Panc1 (cell line): ENCODE measurements around the gene VSTM1. TPM values are rescaled to one million over a fixed set of nuclear protein-coding genes. Genes with fewer than 3 reads are reported as not detected.

ENCODE experiments used
- ATAC-seq: fragments of 200-7000 bp; cut with Tn5 transposase; 2 replicates; pipeline ENCODE4 v1.9.1; 2020; ENCODE audit warnings: mild to moderate bottlenecking, moderate library complexity
- BruUV-seq: library from RNA; stranded (reverse); fragments of 400-500 nt; replicated peaks from 2 replicates; lab custom pipeline; 2021; lab: Mats Ljungman, UMichigan
- CTCF ChIA-PET: fragments of 300-600 bp; sonication (Branson Sonifier 250); formaldehyde crosslinking; loops from one replicate; lab custom pipeline; 2022; ENCODE audit warnings: antibody characterized with exemption; lab: Charles Lee
- POLR2A ChIA-PET: fragments of 300-600 bp; sonication (Branson Sonifier 250); formaldehyde crosslinking; loops from one replicate; lab custom pipeline; 2022; ENCODE audit warnings: antibody characterized with exemption; lab: Charles Lee
- DNase-seq: peaks from one replicate; pipeline ENCODE4 v3.0.0-alpha.2; 2010; ENCODE audit warnings: low read depth, low spot score
- H3K27ac ChIP-seq: 2 replicates; pipeline ENCODE4 v1.5.1; 2011; ENCODE audit warnings: mild to moderate bottlenecking, low read length, inconsistent platforms
- H3K27me3 ChIP-seq: fragments of 200-500 bp; sonication (Bioruptor generic); 2 replicates; pipeline ENCODE4 v1.6.0; 2014; ENCODE audit warnings: low read length, inconsistent platforms; ENCODE audit not compliant: control insufficient read depth, insufficient read depth
- H3K36me3 ChIP-seq: fragments of 200-500 bp; sonication (Bioruptor generic); 2 replicates; pipeline ENCODE4 v1.5.1; 2014; ENCODE audit warnings: inconsistent platforms, mild to moderate bottlenecking, low read length, moderate library complexity; ENCODE audit not compliant: control insufficient read depth, insufficient read depth
- H3K4me1 ChIP-seq: 2 replicates; pipeline ENCODE4 v1.5.1; 2011; ENCODE audit warnings: inconsistent platforms, mild to moderate bottlenecking, low read length, moderate library complexity; ENCODE audit not compliant: control insufficient read depth, insufficient read depth
- H3K4me3 ChIP-seq, 2 experiments: 2 replicates each; pipeline ENCODE4 v1.5.1; 2011 to 2012; ENCODE audit warnings: low read depth in 2 of 2, low read length in 2 of 2, mild to moderate bottlenecking in 2 of 2, inconsistent platforms in 1 of 2, moderate library complexity in 1 of 2
- H3K9me3 ChIP-seq: fragments of 200-500 bp; sonication (Bioruptor generic); 2 replicates; pipeline ENCODE4 v1.5.1; 2014; ENCODE audit warnings: low read depth, mild to moderate bottlenecking, inconsistent platforms, low read length, moderate library complexity; ENCODE audit not compliant: control insufficient read depth, insufficient read depth
- POLR2AphosphoS5 ChIP-seq: IDR thresholded peaks from 2 replicates; pipeline ENCODE4 v1.6.1; 2012; ENCODE audit warnings: mild to moderate bottlenecking, low read depth, low read length, moderate library complexity
- SIN3A ChIP-seq: IDR thresholded peaks from 2 replicates; pipeline ENCODE4 v1.6.1; 2012; ENCODE audit warnings: low read depth, mild to moderate bottlenecking, low read length, moderate library complexity, borderline replicate concordance; ENCODE audit not compliant: insufficient read depth
- TCF7L2 ChIP-seq: IDR thresholded peaks from 2 replicates; pipeline ENCODE4 v1.6.1; 2011; ENCODE audit warnings: mild to moderate bottlenecking, low read depth, low read length, inconsistent platforms
- in situ Hi-C: cut with HindIII; loops from 2 replicates; pipeline ENCODE4 v1.10.0; 2016; ENCODE audit warnings: low sequenced_read_pairs, low pct_unique_long_range_greater_than_20kb
- intact Hi-C: fragments of 100-400 bp; cut with micrococcal nuclease; formaldehyde crosslinking; loops from one replicate; pipeline ENCODE4 v1.10.0; 2022; ENCODE audit not compliant: unreplicated experiment
- total RNA-seq: library from RNA; stranded (reverse); gene quantifications from one replicate; pipeline ENCODE4 v1.2.1, GENCODE V29; 2021; ENCODE audit not compliant: unreplicated experiment
- TF ChIP-seq, protein P1 (sequence below): fragments of 450-650 bp; IDR thresholded peaks from 2 replicates; pipeline ENCODE4 v1.5.1; 2017; ENCODE audit warnings: mild to moderate bottlenecking
- TF ChIP-seq, protein P2 (sequence below), 2 experiments: IDR thresholded peaks; 2 replicates each; pipeline ENCODE4 v1.6.1; 2011 to 2012; ENCODE audit warnings: low read depth in 2 of 2, control low read depth in 1 of 2, low read length in 1 of 2, mild to moderate bottlenecking in 1 of 2, moderate library complexity in 1 of 2; ENCODE audit not compliant: insufficient read depth in 1 of 2

VSTM1 gene
- total RNA-seq, 1 experiment from 2014 or later = 1.5 TPM

DNA sequence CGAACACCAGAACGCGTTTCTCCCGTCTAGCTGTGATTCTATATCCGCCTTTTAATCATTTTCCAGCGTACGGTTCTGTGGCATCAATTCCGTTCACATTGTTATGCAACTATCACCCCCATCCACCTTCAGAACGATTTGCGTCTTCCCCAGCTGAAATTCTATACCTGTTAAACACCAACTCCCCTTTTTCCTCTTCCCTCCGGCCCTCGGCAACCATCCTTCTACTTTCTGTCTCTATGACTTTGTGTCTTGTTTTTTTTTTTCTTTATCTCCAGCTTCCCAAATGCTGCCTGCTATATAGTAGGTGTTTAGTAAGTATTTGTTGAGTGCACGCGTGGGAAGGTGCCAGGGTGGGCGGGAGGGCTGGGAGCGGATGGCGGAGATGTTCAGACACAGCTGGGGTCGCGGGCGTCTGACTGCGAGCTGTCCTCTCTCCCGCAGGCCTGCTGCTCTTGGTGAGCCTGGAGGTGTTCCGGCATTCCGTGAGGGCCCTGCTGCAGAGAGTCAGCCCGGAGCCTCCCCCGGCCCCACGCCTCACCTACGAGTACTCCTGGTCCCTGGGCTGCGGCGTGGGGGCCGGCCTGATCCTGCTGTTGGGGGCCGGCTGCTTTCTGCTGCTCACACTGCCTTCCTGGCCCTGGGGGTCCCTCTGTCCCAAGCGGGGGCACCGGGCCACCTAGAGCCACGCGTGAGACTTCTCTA, 52.0 kb downstream of the VSTM1 start:
- BruUV-seq = no TSS peak
- Histone ChIP-seq H3K36me3 (no peaks in the 10 kb centered on the region), H3K9me3 (no peaks in the 10 kb centered on the region), H3K27ac (peak overlapping the region; percentile 93), H3K4me3 (no peak overlapping the region), H3K27me3 (no peaks in the 10 kb centered on the region), H3K4me1 (peaks cover 27% of the 10 kb centered on the region)
- ChIA-PET POLR2A (interaction anchor here (0.7 kb wide), 2 partner anchors 64 to 144 kb away, joined by 3 to 4 read pairs; partner anchors contain the start of gene MYADM), CTCF (interaction anchor here (0.7 kb wide), 1 partner anchor 24 kb away, joined by 4 read pairs; no protein-coding TSS in a partner anchor)
- in situ Hi-C loops = no loop called here
- intact Hi-C loops = no loop called here
- no peak for ATAC-seq
- TF ChIP-seq SIN3A = no peak
- no peak for TF ChIP-seq POLR2AphosphoS5
- TF ChIP-seq TCF7L2 = no peak
- no peak for DNase-seq

DNA sequence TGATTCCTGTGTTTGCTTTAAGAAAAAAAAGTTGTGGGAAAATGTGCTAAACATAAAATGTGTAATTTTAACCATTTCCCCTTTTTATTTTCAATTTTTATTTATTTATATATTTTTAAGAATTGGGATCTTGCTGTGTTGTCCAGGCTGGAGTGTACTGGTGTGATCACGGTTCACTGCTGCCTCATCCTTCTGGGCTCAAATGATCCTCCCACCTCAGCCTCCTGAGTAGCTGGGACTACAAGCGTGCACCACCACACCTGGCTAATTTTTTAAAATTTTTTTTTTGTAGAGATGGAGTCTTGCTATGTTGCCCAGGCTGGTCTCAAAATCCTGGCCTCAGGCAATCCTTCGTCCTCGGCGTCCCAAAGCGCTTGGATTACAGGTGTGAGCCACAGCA, 53.2 kb downstream of the VSTM1 start:
- BruUV-seq = no TSS peak
- CTCF ChIA-PET = no interaction called here

More for the DNA sequence above, 53.2 kb downstream of the VSTM1 start:
- ATAC-seq (no peak), DNase-seq (no peak)
- POLR2A ChIA-PET = no interaction called here
- H3K27ac ChIP-seq = peak overlapping the region; percentile 93
- no peak overlapping the region for H3K4me3 ChIP-seq
- intact Hi-C loops (no loop called here), in situ Hi-C loops (no loop called here)
- no peaks in the 10 kb centered on the region for H3K36me3 ChIP-seq
- H3K9me3 ChIP-seq = no peaks in the 10 kb centered on the region
- no peaks in the 10 kb centered on the region for H3K27me3 ChIP-seq
- TF ChIP-seq POLR2AphosphoS5 (no peak), SIN3A (no peak), TCF7L2 (no peak)
- TF ChIP-seq, protein P1, sequence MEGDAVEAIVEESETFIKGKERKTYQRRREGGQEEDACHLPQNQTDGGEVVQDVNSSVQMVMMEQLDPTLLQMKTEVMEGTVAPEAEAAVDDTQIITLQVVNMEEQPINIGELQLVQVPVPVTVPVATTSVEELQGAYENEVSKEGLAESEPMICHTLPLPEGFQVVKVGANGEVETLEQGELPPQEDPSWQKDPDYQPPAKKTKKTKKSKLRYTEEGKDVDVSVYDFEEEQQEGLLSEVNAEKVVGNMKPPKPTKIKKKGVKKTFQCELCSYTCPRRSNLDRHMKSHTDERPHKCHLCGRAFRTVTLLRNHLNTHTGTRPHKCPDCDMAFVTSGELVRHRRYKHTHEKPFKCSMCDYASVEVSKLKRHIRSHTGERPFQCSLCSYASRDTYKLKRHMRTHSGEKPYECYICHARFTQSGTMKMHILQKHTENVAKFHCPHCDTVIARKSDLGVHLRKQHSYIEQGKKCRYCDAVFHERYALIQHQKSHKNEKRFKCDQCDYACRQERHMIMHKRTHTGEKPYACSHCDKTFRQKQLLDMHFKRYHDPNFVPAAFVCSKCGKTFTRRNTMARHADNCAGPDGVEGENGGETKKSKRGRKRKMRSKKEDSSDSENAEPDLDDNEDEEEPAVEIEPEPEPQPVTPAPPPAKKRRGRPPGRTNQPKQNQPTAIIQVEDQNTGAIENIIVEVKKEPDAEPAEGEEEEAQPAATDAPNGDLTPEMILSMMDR = no peak
- TF ChIP-seq, protein P2, sequence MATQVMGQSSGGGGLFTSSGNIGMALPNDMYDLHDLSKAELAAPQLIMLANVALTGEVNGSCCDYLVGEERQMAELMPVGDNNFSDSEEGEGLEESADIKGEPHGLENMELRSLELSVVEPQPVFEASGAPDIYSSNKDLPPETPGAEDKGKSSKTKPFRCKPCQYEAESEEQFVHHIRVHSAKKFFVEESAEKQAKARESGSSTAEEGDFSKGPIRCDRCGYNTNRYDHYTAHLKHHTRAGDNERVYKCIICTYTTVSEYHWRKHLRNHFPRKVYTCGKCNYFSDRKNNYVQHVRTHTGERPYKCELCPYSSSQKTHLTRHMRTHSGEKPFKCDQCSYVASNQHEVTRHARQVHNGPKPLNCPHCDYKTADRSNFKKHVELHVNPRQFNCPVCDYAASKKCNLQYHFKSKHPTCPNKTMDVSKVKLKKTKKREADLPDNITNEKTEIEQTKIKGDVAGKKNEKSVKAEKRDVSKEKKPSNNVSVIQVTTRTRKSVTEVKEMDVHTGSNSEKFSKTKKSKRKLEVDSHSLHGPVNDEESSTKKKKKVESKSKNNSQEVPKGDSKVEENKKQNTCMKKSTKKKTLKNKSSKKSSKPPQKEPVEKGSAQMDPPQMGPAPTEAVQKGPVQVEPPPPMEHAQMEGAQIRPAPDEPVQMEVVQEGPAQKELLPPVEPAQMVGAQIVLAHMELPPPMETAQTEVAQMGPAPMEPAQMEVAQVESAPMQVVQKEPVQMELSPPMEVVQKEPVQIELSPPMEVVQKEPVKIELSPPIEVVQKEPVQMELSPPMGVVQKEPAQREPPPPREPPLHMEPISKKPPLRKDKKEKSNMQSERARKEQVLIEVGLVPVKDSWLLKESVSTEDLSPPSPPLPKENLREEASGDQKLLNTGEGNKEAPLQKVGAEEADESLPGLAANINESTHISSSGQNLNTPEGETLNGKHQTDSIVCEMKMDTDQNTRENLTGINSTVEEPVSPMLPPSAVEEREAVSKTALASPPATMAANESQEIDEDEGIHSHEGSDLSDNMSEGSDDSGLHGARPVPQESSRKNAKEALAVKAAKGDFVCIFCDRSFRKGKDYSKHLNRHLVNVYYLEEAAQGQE (IDR thresholded peaks at IDR 0.05; ENCODE audit: insufficient read depth in 1 of 2, low read depth in 2 of 2, low read length in 1 of 2) = no peak
- H3K4me1 ChIP-seq = peaks cover 30% of the 10 kb centered on the region
